ACC112 (cell line): ENCODE results near the gene MYCBP2.
"Not testable (repeated sequence)": the region's sequence is repeated elsewhere in the genome, so short reads cannot be mapped to it uniquely, and the experiment has no call there.

Experiments used
- H2AFZ ChIP-seq: fragments of 200-600 bp; sonication (generic); one replicate; pipeline ENCODE4 v1.6.0; 2017; ENCODE audit warnings: antibody characterized with exemption, low read length; ENCODE audit not compliant: unreplicated experiment
- H3K27ac ChIP-seq: fragments of 200-600 bp; sonication (generic); 2 replicates; pipeline ENCODE4 v1.5.1; 2014; ENCODE audit warnings: low read depth, mild to moderate bottlenecking, antibody characterized with exemption, low read length, moderate library complexity
- H3K27me3 ChIP-seq: fragments of 200-600 bp; sonication (generic); 2 replicates; pipeline ENCODE4 v1.6.1; 2014; ENCODE audit warnings: mild to moderate bottlenecking, antibody characterized with exemption, low read length, moderate library complexity, mixed read lengths; ENCODE audit not compliant: insufficient read depth
- H3K36me3 ChIP-seq: fragments of 200-600 bp; sonication (generic); 2 replicates; pipeline ENCODE4 v1.6.1; 2016; ENCODE audit warnings: mild to moderate bottlenecking, antibody characterized with exemption, low read length, moderate library complexity, mixed read lengths; ENCODE audit not compliant: insufficient read depth
- H3K4me1 ChIP-seq: fragments of 200-600 bp; sonication (generic); one replicate; pipeline ENCODE4 v1.6.1; 2016; ENCODE audit warnings: low read length, mixed read lengths; ENCODE audit not compliant: insufficient read depth, unreplicated experiment, control insufficient read depth
- H3K4me3 ChIP-seq: fragments of 200-600 bp; sonication (generic); 2 replicates; pipeline ENCODE4 v1.5.1; 2014; ENCODE audit warnings: mild to moderate bottlenecking, low read depth, low read length
- H3K79me2 ChIP-seq: fragments of 200-600 bp; sonication (generic); one replicate; pipeline ENCODE4 v1.6.0; 2016; ENCODE audit warnings: low read length; ENCODE audit not compliant: control insufficient read depth, unreplicated experiment, insufficient read depth

MYCBP2 gene

GRCh38 chr13:77298426-77298825, 28.5 kb downstream of the MYCBP2 start:
- peaks cover 4% of the 10 kb centered on the region; the same call in 1 of the 2 replicates for H3K36me3 ChIP-seq
- peaks cover 53% of the 10 kb centered on the region for H3K79me2 ChIP-seq
- H3K4me3 ChIP-seq, result no peak overlapping the region
- no peaks in the 10 kb centered on the region for H3K27me3 ChIP-seq
- no peak overlapping the region for H3K27ac ChIP-seq
- H2AFZ ChIP-seq, result no peak overlapping the region
- H3K4me1 ChIP-seq, result peaks cover 13% of the 10 kb centered on the region

GRCh38 chr13:77291774-77292173, 35.1 kb downstream of the MYCBP2 start:
- Histone ChIP-seq H3K4me1 (no peaks in the 10 kb centered on the region), H3K36me3 (peaks cover 25% of the 10 kb centered on the region), H3K27me3 (no peaks in the 10 kb centered on the region), H3K4me3 (no peak overlapping the region), H2AFZ (no peak overlapping the region), H3K79me2 (no peaks in the 10 kb centered on the region), H3K27ac (no peak overlapping the region)

- Histone ChIP-seq H3K79me2 (no peaks in the 10 kb centered on the region), H3K27me3 (no peaks in the 10 kb centered on the region), H3K4me1 (no peaks in the 10 kb centered on the region), H2AFZ (no peak overlapping the region), H3K4me3 (no peak overlapping the region), H3K36me3 (peaks cover 25% of the 10 kb centered on the region), H3K27ac (no peak overlapping the region)
Measured at GRCh38 chr13:77290342-77290741, 36.6 kb downstream of the MYCBP2 start.

- no peaks in the 10 kb centered on the region for H3K27me3 ChIP-seq
- no peaks in the 10 kb centered on the region for H3K4me1 ChIP-seq
- no peaks in the 10 kb centered on the region for H3K79me2 ChIP-seq
- H3K27ac ChIP-seq, result no peak overlapping the region
- H2AFZ ChIP-seq, result no peak overlapping the region
- H3K36me3 ChIP-seq, result peaks cover 25% of the 10 kb centered on the region
- no peak overlapping the region for H3K4me3 ChIP-seq
Measured at GRCh38 chr13:77289851-77290250, 37.0 kb downstream of the MYCBP2 start.

- not testable (repeated sequence) for H2AFZ ChIP-seq, H3K27me3 ChIP-seq, H3K79me2 ChIP-seq, H3K4me1 ChIP-seq, H3K27ac ChIP-seq, H3K4me3 ChIP-seq
- H3K36me3 ChIP-seq, result peaks cover 15% of the 10 kb centered on the region
Measured at GRCh38 chr13:77285632-77286031, 41.3 kb downstream of the MYCBP2 start.

- Histone ChIP-seq H3K27ac (no peak overlapping the region), H3K36me3 (peaks cover 9% of the 10 kb centered on the region), H3K79me2 (no peaks in the 10 kb centered on the region), H2AFZ (no peak overlapping the region), H3K4me1 (no peaks in the 10 kb centered on the region), H3K27me3 (no peaks in the 10 kb centered on the region), H3K4me3 (no peak overlapping the region)
Measured at GRCh38 chr13:77285098-77285497, 41.8 kb downstream of the MYCBP2 start.

- Histone ChIP-seq H3K4me1 (no peaks in the 10 kb centered on the region), H3K27me3 (no peaks in the 10 kb centered on the region), H3K27ac (no peak overlapping the region), H3K79me2 (no peaks in the 10 kb centered on the region), H3K4me3 (no peak overlapping the region), H3K36me3 (peaks cover 3% of the 10 kb centered on the region; the same call in 1 of the 2 replicates), H2AFZ (no peak overlapping the region)
Measured at GRCh38 chr13:77274126-77274525, 52.8 kb downstream of the MYCBP2 start.

- H3K79me2 ChIP-seq, result no peaks in the 10 kb centered on the region
Measured at GRCh38 chr13:77269141-77269540, 57.8 kb downstream of the MYCBP2 start.

GRCh38 chr13:77267362-77267761, 59.5 kb downstream of the MYCBP2 start:
- Histone ChIP-seq H3K27ac (no peak overlapping the region), H3K36me3 (peaks cover 7% of the 10 kb centered on the region; the same call in 1 of the 2 replicates), H3K27me3 (no peaks in the 10 kb centered on the region), H3K4me3 (no peak overlapping the region), H3K79me2 (no peaks in the 10 kb centered on the region), H2AFZ (no peak overlapping the region), H3K4me1 (no peaks in the 10 kb centered on the region)

More at GRCh38 chr13:77269141-77269540, 57.8 kb downstream of the MYCBP2 start:
- no peak overlapping the region for H3K27ac ChIP-seq
- no peak overlapping the region for H2AFZ ChIP-seq
- no peak overlapping the region for H3K4me3 ChIP-seq
- H3K27me3 ChIP-seq, result no peaks in the 10 kb centered on the region
- H3K36me3 ChIP-seq, result peaks cover 3% of the 10 kb centered on the region; the same call in 1 of the 2 replicates
- H3K4me1 ChIP-seq, result no peaks in the 10 kb centered on the region

GRCh38 chr13:77265336-77265735, 61.6 kb downstream of the MYCBP2 start:
- Histone ChIP-seq H3K36me3 (peaks cover 3% of the 10 kb centered on the region; the same call in 1 of the 2 replicates), H3K27ac (no peak overlapping the region), H3K79me2 (no peaks in the 10 kb centered on the region), H3K4me1 (no peaks in the 10 kb centered on the region), H3K4me3 (no peak overlapping the region), H3K27me3 (no peaks in the 10 kb centered on the region), H2AFZ (no peak overlapping the region)

- no peak overlapping the region for H2AFZ ChIP-seq
- H3K27ac ChIP-seq, result no peak overlapping the region
- no peaks in the 10 kb centered on the region for H3K27me3 ChIP-seq
- peaks cover 3% of the 10 kb centered on the region; the same call in 1 of the 2 replicates for H3K36me3 ChIP-seq
- no peaks in the 10 kb centered on the region for H3K79me2 ChIP-seq
- no peak overlapping the region for H3K4me3 ChIP-seq
- H3K4me1 ChIP-seq, result no peaks in the 10 kb centered on the region
Measured at GRCh38 chr13:77262198-77262597, 64.7 kb downstream of the MYCBP2 start.
